ENCODE results near the gene OR1I1.

Gene OR1I1

GRCh38 chr19:15120135-15121026, 38.4 kb downstream of the OR1I1 start:
- DNase-seq, result no peak

- no peak for DNase-seq
These were observed 40.5 kb downstream of the OR1I1 start for GRCh38 chr19:15122331-15123030.

GRCh38 chr19:15123031-15123890, 41.2 kb downstream of the OR1I1 start:
- DNase-seq, result no peak

- DNase-seq, result no peak
These were observed 41.9 kb downstream of the OR1I1 start for GRCh38 chr19:15123900-15124299.

GRCh38 chr19:15124572-15125231, 42.7 kb downstream of the OR1I1 start:
- no peak for DNase-seq

- peak; percentile 95 for DNase-seq
These were observed 43.4 kb downstream of the OR1I1 start for GRCh38 chr19:15125232-15126067.

DNA sequence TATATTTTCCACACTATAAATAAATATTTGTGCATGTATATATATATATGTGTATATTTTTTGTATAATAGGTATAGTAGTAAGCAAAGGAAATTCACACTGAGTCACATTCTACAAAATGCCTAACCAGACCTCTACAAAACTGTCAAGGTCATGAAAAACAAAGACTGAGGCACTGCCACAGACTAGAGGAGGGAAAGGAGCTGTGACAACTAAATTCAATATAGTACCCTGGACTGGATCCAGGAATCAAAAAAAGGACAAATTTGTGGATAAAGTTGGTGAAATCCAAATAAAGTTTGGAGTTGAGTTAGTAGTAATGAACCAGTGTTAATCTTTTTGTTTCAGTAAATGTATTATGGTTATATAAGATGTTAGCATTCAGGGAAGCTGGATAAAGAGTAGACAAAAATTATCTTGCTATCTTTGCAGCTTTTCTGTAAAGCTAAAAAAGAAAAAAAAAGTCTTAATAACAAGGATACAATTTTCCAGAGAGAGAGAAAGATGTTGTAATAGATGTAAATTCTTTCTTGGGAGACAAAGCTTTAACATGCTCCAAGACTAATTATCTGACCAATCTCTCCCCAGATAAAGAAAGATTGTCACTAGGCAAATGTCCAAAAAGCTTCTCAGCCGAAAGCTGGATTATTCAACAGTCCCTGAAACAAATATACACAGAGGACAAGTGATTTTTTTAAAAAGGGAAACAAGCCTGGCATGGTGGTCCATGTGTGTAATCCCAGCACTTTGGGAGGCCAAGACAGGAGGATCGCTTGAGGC, 44.3 kb downstream of the OR1I1 start:
- no peak for DNase-seq

GRCh38 chr19:15128162-15128770, 46.3 kb downstream of the OR1I1 start:
- no peak for DNase-seq

DNA sequence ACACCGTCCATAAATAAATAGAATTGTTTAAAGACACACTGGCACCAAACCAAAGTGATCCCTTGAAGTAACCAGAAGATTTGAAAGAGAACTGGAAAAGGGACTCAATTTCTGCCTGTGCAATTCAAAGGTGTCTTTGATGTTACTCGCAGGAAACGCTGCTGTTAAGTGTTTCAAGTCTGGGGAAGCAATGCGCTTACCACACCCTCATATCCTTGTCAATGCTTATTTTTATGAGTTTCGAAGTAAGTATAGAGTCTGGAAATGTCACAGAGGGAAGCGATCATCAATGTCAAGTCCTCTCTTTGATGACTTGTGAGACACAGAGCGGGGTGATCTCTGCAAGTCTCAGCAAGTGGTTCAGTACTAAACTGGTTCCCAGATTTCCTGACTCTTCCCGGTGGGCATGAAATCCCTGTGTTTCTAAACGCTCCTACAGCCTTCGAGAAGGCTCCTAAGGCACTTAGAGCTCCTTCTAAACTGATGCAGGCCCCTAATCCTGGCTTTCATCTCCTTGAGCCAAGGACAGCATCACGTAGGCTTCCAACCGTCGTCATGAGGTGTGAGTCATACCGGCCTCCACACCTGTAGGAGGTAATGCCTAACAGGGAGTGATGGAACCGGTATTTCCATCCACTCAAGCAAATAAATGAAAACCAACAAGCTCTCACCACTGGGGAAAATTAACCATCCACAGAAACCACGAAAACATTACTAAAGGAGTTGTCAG, 48.0 kb downstream of the OR1I1 start:
- DNase-seq, result peak; percentile 39

DNA sequence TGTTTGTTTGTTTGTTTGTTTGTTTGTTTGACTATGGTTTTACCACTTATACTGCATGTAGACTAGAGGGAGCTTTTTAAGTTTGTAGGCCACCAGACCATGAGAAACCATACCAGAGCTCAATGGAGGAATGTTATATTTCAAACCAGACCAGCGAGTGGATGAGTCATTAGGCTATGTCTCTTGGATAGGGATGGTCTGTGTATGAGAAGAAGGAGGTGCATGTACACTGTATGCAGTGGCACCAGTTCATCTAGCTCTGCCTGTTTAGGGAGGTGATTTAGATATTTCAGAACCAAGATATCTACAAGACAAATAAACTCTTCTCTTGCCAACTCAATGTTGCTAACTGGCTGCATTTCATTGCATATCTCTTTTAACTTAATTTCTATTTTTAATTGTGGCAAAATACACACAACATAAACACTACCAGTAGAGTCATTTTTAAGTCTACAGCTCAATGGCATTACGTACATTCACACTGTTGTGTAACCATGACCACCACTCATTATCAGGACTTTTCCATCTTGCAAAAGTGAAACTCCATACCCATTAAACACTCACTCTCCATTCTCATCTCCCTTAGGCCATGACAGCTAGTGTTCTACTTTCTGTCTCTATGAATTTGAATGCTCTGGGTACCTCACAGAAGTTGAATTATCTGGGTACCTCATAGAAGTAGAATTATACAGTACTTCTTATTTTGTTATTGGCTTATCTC, 54.4 kb downstream of the OR1I1 start:
- DNase-seq, result no peak

GRCh38 chr19:15137777-15138176, 55.8 kb downstream of the OR1I1 start:
- no peak for DNase-seq

DNA sequence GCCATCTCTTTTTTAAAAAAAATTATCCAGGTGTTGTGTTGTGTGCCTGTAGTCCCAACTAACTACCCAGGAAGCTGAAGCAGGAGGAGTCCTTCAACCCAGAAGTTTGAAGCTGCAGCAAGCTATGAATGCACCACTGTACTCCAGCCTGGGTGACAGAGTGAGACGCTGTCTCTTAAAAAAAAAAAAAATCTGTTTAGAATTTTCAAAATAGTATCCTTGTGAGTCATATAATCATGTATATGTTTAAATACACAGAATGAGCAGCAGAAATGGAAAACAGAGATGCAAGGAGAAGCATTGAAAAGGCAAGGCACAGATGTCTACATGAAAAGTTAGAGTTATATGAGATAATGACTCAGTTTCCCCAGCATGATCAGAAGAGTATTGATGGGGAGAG, 56.4 kb downstream of the OR1I1 start:
- no peak for DNase-seq

DNA sequence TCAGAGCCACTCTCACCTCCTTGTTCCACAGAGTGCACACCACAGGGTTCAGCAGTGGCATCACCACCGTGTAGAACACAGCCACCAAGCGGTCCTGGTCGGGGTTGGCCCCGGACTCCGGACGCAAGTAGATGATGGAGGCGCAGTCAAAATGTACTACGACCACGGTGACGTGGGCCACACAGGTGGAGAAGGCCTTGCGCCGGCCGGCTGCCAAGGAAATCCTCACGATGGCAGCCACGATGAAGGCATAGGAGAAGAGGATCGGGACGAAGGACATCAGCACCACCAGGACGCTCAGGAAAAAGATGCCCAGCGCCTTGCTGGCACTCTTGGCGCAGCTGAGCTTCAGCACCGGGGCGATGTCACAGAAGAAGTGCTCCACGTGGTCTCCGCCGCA, 59.1 kb downstream of the OR1I1 start:
- no peak for DNase-seq

GRCh38 chr19:15142313-15142712, 60.3 kb downstream of the OR1I1 start:
- DNase-seq, result no peak

Measured in activated T-cell treated with anti-CD3 and anti-CD28 coated beads for 4 hours (primary cell).